ENCODE results near the gene FAAP100.

FAAP100 gene

DNA sequence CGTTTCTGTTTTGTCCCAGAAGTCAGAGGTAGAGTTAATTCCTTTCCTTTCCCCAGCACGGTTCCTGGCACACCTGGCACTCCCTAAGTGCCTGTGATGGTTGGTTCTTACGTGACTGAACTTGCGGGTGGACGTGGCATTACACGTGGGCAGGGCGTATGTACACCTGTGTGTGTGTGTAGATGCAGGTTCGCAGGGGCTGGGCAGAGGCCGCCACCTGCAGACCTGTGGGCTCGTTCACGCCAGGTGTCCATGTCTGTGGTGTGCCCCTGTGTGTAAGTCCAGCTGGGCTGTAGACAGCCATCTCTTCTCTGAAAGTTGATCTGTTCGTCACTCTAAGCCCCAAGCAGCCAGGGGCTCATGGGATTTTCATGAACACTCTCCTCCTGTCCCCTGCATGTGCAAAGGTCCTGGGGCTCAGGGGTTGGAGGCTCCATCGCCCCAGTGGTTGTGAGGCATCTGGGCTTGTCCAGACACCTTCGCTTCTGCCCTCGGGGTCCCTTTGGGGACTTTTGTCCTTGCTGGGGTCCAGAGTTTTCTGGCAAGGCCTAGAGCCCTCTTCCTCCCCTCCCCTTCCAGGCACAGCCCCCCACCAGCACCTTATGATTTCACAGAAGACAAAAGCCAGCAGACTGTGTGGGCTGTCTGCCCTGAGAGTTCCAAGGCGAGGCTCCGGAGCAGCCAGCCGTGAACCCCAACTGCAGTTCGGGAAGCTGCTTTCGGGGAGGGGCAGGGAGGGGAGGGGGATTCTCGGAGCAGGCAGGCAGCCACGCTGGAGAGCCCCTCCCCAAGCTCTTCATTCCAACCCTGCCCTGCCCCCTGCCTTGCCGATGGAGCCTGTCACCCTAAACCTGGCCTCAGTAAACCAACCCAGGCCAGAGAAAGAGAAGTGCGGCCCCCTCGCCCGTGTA, 29.4 kb downstream of the FAAP100 start:
- DNase-seq = no peak

DNA sequence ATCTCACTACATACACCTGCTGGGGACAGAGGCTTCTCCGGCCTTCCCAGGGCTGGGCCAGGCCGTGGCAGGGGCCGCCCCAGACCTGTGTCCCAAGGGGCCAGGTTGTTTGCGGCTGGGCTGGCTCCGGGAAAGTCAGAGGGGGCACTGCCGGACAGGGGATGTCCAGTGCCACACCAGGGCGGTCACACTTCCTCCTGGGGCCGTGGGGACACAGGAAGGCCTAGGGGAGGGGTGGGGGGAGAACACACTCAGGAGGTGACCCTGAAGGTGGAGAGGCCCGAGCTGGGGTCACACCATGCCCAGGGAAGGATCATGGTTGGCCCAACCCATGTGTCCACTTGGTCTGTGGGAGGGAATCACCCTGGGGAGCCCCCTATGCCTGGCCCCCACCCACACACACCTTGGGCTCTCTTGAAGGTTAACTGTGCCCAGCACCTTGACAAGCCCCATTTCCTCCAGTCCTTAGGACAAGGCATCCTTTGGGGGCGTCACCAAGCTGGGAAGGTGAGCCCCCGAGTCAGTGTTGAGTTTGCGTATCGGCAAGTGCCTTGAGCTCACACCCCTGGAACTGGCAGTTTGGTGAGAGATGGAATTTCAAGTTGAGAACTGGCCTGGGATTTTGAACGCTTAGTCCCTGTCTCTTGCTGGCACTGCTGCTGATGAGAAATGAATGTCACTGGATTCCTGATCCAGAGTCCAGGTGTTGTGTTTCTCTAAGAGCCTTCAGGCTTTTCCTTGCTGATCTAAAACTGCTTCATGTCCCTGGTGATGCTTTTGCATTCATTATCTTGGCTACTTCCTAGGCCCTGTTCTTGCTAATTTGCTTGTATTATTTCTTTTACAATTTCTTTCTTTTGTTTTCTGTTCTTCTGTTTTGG, 31.9 kb downstream of the FAAP100 start:
- no peak for DNase-seq

DNA sequence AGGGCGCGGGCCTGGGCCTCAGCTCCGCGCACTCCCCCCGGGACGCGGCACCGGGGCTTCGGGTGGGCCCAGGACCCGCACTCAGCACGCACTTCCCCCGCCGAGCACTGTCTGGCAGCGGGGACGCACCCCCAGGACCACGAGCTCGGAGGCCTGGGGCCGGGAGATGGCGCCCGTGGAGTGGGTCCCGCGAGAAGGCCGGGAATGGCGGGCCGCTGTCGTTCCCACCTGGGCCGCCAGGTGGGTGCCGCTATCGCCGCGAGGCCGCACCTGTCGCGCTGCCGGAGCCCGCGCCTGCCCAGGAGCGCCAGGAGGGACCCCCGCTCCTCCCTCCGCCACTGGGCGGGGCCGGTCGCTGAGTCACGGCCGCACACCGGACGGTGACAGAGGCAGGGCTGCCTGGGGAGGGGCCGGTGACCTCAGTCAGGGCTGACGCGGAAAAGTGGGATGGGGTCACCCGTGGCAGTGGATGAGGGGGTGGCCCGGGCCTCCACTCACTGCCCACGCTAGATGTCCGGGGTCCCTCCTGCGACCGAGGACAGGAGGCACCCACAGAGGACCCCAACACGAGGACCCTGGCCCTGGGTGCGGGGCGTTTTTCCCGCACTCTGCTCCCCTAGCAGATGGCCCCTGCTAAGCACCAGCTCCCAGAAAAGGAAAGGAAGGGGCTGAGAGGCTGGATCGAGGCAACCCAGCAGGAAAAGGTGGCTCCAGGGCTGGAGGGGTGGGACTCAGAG, 32.7 kb downstream of the FAAP100 start:
- peak; percentile 65 for DNase-seq

DNA sequence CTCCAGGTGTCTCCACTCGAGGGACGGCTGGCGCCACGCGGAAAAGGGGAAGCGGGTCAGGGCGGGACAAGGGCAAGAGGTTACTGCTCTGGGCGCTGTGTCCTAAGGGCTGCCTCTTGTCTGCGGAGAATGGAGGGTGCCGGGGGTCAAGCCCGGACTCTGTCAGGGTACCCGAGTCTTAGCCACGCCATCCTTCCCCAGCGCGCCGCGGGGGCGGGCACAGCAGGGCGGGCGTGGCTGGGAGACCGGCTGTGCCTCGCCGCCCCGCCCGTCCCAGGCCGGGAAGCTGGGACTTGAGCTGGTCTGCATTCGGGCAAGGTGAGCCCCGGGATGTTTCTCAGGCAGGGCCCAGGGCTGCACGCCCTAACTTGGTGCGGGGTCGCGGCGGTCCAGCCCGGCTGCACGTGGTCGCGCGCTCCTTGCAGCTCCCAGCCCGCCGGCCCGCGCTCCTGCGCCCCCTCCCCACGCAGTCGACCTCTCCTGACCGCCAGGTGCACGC, 33.3 kb downstream of the FAAP100 start:
- peak; percentile 51 for DNase-seq

DNA sequence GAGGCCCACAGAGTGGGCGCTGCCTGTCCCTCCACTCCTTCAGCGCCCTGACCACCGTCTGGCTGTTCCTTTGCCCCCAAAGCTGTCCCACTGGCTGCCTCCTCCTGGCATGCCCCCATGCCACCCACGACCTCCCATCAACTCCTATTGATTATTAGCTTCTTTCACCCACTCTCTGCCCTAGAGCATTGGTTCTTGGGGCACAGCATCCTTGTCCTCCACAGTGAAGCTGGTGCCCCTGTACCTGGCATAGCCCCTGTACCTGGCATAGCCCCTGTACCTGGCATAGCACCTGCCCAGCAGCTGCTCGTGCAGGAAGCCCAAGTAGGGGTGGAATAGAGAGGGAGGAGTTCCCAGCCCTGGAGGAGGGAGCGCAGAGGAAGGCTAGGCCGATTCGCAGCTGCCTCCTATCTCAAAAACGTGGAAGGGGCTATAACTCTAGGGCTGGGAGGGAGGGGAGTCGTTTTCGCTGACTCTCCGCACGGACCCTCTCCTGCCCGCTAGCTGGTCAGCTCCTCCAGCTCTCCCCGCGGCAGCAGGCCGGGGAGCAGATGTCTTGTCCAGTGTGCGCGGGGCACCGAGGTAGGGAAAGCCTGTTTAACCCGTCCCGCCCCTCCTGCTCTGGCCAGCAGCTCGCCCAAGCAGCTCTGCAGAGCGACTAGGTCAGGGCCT, 33.9 kb downstream of the FAAP100 start:
- DNase-seq = no peak

DNA sequence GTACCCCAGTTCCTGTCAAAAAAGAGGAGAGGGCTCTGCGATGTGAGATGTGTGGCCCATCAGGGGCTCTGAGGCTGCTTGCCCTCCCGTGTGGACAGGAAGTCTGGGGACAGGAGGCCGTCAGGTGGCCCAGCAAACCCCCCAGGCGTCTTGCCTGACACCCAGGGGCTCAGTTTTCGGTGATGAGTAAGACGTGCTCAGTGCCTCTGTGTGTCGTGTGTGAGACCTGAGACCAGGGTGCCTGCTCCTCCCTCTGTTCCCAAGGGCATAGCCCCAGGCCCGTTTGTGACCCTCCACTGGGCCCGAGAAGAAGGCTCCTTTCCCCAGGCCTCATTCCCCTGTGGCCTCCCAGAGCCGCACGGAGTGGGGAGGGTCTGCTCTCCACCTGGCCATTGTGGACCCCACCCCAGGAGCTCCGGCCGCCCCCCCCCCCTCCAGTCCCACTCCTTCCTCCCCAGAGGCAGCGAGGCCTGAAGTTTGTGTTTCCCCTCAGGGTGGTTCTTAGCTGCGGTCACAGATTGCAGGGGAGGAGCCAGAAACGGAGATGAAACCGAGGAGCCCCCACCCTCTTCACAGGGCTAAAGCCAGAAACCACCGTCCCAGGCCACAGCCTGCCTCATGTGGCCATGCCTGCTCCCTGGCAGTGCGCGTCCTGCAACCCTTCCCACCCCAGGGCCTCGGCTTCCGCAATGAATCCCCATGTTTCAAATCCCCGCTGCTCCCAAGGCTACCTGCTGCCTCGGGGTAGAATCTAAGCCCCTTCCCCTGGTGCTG, 34.6 kb downstream of the FAAP100 start:
- DNase-seq = no peak

DNA sequence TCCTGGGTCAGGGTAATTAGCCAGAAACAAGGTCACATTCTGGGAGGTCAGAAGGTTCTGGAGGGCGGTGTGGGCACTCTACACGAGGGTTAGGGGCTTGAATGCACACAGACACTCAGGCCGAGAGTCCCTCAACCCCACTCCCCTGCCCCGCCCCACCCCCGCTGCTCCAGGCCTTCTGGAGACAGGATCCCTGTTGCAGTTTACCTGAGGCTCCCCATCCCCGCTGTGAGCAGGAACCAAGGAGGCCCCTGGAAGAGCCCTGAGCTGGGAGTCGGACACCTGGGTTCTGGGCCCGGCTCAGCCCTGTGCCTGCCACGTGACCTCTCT, 35.2 kb downstream of the FAAP100 start:
- DNase-seq = no peak

DNA sequence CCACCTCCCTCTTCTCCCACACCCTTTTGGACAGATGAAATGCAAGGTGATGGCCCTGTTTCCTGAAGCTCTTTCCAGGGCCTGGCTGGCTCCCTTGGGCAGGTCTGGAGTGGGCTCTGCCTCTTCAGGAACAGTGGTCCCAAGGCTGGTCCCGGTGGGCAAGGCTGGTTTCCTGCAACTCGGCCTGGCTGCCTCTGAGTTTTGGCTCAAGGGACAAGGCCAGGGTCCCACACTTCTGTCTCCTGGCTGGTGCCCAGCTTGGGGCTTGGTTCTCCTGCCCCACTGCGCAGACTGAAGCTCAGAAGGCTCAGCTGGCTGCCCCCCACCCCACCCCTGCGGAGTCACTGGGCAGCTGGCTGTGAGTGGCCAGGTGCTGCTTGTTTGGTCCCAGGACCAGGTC, 35.7 kb downstream of the FAAP100 start:
- DNase-seq = no peak

DNA sequence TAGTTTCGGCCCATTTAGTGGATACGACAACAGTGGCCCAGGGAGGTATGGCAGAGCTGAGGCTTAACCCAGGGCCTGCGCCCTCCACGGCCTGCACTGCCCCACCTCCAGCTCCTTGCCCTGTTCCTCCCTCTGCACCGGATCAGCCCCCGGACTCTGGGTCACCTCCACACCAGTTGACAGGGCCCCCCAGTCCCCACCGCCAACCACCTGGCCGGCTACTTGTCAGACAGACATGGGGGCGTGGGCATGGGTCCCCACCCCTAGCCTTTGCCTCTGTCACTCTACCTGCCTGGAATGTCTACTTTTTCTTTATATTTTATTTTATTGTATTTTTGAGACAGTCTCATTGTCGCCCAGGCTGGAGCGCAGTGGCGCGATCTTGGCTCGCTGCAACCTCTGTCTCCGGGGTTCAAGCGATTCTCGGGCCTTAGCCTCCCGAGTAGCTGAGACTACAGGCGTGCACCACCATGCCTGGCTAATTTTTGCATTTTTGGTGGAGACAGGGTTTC, 36.6 kb downstream of the FAAP100 start:
- DNase-seq = no peak

DNA sequence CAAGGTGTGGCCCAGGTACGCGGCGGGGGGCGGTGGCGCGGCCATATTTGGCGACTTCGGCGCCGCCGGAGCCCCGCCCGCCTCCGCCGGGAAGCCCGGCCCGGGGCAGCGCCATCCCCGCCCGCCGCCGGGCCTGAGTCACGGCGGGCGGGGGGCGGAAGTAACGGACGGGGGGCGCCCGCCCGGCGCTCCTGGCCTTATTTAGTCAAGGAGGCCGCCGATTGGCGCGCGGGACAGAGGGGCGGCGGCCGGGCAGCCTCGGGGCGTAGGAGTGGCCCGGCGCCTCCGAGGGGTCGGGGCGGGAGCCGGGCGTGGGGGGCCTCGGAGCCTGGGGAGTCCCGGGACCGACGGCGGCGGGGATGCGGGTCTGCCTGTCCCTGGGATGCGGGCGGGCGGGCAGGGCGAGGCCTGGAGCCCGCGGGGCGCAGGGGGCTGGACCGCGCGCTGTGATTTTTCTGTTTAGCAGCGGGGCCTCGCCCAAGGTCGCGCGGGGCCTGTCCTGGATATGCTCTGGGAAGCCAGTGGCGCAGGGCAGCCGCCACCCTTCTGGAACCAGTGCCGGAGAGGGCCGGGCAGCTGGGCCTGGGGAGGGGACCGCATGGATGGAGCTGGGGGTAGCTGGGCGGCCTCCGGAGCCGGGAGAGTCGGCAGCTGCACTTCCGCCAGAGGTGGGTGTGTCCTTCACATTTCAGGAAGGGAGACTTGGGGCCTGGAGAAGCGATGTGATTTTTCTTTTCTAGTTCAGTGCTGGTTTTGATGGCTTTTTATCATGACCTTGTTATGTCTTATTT, 37.2 kb downstream of the FAAP100 start:
- peak; percentile 82 for DNase-seq

DNA sequence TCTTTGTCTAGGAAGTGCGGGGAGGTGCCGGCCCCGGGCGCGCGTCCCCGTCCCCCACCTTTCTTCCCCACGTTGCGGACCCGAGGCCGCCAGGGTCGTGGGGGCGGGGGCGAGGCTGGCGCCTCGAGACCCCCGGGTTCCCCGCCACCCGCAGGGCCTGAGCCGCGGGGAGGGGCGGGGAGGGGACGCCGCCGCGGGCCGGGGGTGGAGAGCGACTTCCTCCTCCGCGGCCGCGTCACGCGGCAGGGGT, 37.7 kb downstream of the FAAP100 start:
- no peak for DNase-seq

DNA sequence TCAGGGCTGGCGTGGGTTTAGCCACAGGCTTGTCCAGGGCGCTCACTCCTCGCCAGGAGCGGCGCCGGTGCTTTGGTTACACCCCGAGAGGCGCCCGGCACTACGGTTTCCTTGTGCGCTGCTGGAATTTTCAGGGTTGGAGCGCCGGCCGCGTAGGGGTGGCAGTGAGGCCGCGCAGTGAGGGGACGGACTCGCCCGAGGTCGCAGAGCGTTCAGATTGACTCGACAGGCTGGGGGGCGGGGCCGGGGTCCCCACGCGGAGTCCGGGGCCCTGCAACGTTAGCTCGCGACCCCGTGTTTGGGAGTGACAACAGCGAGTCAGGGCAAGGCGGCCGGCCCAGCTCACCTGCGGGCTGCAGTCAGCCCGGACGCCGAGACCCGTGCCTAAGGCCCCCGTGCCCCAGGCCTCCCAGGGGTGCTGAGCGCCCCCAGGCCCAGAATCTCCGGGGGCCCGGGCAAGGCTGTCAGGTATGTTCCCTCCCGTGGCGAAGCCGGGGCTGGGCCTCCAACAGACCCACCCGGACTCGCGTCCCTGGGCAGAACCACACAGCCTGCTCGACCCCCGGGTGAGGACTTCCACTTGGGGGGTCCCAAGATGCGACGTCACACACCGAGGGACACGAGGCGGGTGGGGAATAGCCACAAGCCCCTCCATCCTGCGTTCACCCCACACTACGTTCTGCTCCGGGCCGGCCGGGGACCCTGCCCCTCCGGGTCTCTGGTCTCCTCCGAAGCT, 38.2 kb downstream of the FAAP100 start:
- peak; percentile 69 for DNase-seq

DNA sequence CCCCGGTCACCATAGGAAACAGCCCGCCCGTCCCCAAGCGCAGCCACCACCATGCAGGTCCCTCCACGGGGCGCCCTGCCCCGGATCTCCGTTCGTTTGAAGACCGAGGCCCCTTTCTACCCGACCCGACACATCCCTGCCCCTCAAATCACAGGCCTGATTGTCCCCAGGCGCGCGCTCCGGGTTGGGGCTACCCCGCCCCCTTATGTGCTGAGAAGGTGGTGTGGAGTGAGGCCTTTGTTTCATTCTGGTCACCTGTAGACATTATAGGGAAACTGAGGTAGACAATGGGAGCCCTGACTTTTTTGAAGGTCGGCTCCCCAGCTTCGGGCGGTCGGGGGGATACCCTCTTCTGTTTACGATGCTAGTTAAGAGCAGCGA, 38.8 kb downstream of the FAAP100 start:
- peak; percentile 80 for DNase-seq

DNA sequence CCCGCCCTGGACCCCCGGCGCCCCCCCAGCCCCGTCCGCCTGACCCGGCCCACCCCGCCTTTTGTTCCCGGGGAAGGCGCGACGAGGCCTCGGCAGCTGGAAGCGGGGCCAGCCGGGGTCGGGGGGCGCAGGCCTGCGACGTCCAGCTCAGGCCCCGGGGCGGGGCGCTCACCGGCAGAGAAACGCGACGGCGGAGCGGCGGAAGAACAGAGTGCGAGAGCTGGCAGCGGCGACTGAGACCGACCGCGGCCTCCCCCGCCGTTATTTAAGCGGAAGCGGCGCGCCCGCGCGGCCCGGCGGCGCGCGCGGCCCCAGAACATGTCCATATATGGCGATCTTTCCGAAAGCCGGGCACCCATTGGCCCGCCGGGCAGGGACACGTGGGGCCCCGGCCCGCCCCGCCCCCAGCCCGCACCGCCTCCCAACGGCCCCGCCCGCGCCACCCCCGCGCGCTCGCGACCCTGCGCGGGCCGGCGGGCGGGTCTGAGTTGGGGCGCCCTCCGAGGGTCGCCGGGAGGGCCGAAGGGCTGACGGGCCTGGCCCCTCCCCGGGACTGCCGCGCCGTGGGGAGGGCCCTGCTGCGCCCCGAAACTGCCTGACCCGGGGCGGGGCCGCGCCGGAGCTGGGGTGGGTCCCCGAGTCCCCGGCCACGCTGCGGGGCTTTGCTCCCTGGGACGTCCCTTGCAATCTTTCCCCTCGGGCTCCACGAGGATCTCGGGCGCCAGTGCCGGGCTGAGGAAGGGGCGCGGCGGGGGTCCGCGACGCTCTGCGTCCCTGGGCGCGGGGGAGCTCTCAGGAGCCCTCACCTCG, 39.4 kb downstream of the FAAP100 start, which contains the start of gene ACTG1:
TSS of gene ACTG1 (minus strand) at position 238 of the 810 bp plus-strand sequence. CDS start 445 bp downstream, outside the sequence.
- peak; percentile 97 for DNase-seq

DNA sequence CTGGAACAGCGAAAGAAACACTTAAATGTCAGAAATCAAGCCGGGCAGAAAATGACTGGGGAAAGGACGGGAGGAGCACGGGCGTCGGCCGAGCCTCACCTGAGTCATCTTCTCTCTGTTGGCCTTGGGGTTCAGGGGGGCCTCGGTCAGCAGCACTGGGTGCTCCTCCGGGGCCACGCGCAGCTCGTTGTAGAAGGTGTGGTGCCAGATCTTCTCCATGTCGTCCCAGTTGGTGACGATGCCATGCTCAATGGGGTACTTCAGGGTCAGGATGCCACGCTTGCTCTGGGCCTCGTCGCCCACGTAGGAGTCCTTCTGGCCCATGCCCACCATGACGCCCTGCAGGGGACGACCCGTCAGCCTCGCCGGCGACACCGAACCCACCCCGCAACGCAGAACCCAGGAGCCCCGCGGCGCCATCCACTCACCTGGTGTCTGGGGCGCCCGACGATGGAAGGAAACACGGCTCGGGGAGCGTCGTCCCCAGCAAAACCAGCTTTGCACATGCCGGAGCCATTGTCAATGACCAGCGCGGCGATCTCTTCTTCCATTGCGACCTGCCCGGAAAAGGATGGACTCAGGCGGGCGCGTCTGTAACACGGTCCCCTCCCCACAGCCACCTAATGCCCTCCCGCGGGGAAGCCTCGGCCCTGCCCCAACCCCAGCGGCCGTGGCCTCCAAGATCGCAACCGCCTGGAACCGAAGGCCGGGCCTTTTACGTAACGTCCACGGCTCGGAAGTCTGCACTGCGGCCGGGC, 40.2 kb downstream of the FAAP100 start:
- peak; percentile 64 for DNase-seq

DNA sequence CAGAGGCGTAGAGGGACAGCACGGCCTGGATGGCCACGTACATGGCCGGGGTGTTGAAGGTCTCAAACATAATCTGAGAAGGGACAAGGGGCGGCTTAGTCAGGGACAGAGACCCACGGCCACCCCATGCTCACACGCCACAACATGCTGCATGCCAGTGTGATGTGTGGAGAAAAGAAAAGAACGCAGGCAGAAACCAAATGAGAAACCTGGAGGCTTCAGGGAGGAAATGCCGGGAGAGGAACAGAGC, 40.7 kb downstream of the FAAP100 start:
- peak; percentile 37 for DNase-seq

DNA sequence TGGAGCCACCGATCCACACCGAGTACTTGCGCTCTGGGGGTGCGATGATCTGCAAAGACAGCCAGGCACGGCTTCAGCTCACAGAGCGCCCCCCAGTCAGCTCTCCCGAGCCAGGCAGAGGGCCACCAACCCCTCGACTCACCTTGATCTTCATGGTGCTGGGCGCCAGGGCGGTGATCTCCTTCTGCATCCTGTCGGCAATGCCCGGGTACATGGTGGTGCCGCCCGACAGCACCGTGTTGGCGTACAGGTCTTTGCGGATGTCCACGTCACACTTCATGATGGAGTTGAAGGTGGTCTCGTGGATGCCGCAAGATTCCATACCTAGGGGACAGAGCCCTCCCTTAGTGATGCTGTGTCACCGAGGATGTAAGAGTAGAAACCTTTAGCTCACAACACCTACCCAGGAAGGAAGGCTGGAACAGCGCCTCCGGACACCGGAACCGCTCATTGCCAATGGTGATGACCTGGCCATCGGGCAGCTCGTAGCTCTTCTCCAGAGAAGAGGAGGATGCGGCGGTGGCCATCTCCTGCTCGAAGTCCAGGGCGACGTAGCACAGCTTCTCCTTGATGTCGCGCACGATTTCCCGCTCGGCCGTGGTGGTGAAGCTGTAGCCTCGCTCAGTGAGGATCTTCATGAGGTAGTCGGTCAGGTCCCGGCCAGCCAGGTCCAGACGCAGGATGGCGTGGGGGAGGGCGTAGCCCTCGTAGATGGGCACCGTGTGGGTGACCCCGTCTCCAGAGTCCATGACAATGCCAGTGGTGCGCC, 41.2 kb downstream of the FAAP100 start:
- peak; percentile 46 for DNase-seq
